SH-SY5Y (cell line): ENCODE measurements around the gene RHOBTB1.

Experiments
- GATA2 ChIP-seq: IDR thresholded peaks from 2 replicates; pipeline ENCODE4 v1.6.1; 2011; ENCODE audit warnings: mild to moderate bottlenecking, low read depth, low read length
- GATA3 ChIP-seq: IDR thresholded peaks from 2 replicates; pipeline ENCODE4 v1.6.1; 2011; ENCODE audit warnings: low read depth, mild to moderate bottlenecking, low read length, moderate library complexity

DNA sequence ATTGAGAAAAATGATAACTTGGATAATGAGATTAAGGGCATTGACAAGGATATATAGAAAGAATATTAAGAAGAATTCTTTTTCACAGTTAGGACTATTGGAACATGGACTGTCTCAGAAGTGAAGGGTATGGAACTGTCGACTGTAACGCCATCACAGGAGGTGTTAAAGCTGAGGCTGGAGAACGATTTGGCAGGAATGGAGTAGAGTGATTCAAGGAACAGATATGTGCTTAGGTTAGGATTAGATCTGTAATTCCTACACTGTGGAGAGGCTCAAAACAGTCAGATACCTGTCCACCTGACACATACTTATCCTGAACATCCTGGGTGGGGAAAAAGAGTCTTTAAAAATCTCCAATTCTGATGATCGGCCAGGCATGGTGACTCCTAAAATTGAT is 30.9 kb downstream of the RHOBTB1 start:
- TF ChIP-seq GATA2 (no peak), GATA3 (no peak)
